IPS DF 6.9 (cell line): Measurements from ENCODE around the gene SCPEP1.

Source experiments
- DNase-seq: peaks from one replicate; pipeline ENCODE4 v3.0.0-alpha.2; 2013; ENCODE audit warnings: low read depth, low spot score
- H3K27ac ChIP-seq: one replicate; pipeline ENCODE4 v1.5.1; 2013; ENCODE audit warnings: low read length, control low read depth
- H3K27me3 ChIP-seq: 2 replicates; pipeline ENCODE4 v1.6.1; 2013; ENCODE audit warnings: mild to moderate bottlenecking, low read length; ENCODE audit not compliant: control insufficient read depth, insufficient read depth
- H3K36me3 ChIP-seq: 2 replicates; pipeline ENCODE4 v1.6.1; 2013; ENCODE audit warnings: low read length; ENCODE audit not compliant: control insufficient read depth, insufficient read depth
- H3K4me1 ChIP-seq: 2 replicates; pipeline ENCODE4 v1.6.1; 2013; ENCODE audit warnings: low read length; ENCODE audit not compliant: control insufficient read depth, insufficient read depth
- H3K4me3 ChIP-seq: 2 replicates; pipeline ENCODE4 v1.5.1; 2013; ENCODE audit warnings: mild to moderate bottlenecking, low read length
- H3K9me3 ChIP-seq: 2 replicates; pipeline ENCODE4 v1.6.1; 2013; ENCODE audit warnings: low read length, inconsistent platforms; ENCODE audit not compliant: control insufficient read depth, insufficient read depth
- WGBS: extraction: QIAGEN DNeasy Blood & Tissue Kit; methylation state at CpG from one replicate; pipeline ENCODE4 v1.1.7; 2013; ENCODE audit warnings: mixed read lengths, missing lambda C conversion rate; ENCODE audit not compliant: insufficient read length, insufficient coverage; 5-methylcytosine and 5-hydroxymethylcytosine counted together

SCPEP1 gene

GRCh38 chr17:56997313-56997712, 19.4 kb downstream of the SCPEP1 start:
- no CpG with 5 or more reads among the region's 2 CpGs for WGBS
- no peaks in the 10 kb centered on the region for H3K9me3 ChIP-seq
- no peak overlapping the region for H3K4me3 ChIP-seq
- H3K36me3 ChIP-seq: no peaks in the 10 kb centered on the region; the same call in 1 of the 2 replicates
- no peaks in the 10 kb centered on the region for H3K27me3 ChIP-seq
- no peaks in the 10 kb centered on the region for H3K4me1 ChIP-seq
- DNase-seq: no peak
- H3K27ac ChIP-seq: no peak overlapping the region

DNA sequence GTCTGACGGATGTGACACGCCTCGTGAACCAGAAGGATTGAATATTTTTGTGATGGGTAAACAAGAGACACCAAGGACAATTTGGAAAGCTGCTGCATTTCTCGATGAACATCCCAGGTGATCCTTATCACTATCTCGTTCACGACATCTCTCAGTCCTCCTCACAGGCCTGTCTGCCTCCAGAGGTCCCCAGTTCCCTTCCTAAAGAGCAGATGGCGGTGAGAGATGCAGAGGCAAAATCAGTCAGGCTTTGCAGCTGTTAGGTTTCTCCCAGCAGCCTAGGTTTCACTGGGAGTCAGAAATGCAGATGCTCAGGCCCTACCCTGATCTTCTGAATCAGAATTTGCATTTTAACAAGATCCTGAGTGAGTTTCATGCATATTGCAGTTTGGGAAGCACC, 23.6 kb downstream of the SCPEP1 start:
- Histone ChIP-seq H3K4me1 (no peaks in the 10 kb centered on the region), H3K9me3 (no peaks in the 10 kb centered on the region), H3K36me3 (no peaks in the 10 kb centered on the region; the same call in 1 of the 2 replicates), H3K27ac (no peak overlapping the region), H3K4me3 (no peak overlapping the region), H3K27me3 (no peaks in the 10 kb centered on the region)
- WGBS: no CpG with 5 or more reads among the region's 7 CpGs
- DNase-seq: no peak

DNA sequence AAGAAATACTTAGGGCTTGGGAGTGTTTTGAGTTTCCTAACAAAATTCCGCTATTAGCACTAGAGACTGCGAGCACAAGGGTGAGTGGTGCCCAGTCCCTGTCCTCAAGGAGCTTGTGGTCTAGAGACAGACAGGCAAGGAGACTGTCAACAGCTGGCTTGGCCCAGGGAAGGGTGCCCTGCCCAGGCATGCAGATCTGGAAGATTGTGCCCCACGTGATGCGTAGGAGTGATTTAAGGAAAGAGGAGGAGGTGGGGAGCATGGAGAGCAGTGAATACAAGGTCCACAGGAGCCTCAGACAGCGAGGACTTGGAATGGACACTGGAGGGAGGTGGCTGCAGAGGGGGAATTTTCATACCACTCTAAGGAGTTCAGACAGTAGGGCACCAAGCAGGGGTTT, 25.0 kb downstream of the SCPEP1 start:
- Histone ChIP-seq H3K4me1 (no peaks in the 10 kb centered on the region), H3K27ac (no peak overlapping the region), H3K36me3 (no peaks in the 10 kb centered on the region), H3K27me3 (no peaks in the 10 kb centered on the region), H3K9me3 (no peaks in the 10 kb centered on the region), H3K4me3 (no peak overlapping the region)
- DNase-seq: no peak
- WGBS: no CpG with 5 or more reads among the region's 5 CpGs

- WGBS: no CpG with 5 or more reads among the region's 8 CpGs
These were observed 27.1 kb downstream of the SCPEP1 start for GRCh38 chr17:57004944-57005579.

DNA sequence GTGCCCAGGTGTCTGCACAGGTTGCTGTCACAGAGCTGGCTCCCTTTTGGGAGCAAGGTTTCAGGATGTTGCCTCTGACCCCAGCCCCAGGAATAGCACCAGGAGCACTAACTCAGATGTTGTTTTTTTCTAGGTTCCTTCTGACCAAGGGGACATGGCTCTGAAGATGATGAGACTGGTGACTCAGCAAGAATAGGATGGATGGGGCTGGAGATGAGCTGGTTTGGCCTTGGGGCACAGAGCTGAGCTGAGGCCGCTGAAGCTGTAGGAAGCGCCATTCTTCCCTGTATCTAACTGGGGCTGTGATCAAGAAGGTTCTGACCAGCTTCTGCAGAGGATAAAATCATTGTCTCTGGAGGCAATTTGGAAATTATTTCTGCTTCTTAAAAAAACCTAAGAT, 28.1 kb downstream of the SCPEP1 start:
- H3K9me3 ChIP-seq: no peaks in the 10 kb centered on the region
- H3K27me3 ChIP-seq: no peaks in the 10 kb centered on the region
- no peaks in the 10 kb centered on the region; the same call in 1 of the 2 replicates for H3K4me1 ChIP-seq
- WGBS: no CpG with 5 or more reads among the region's 2 CpGs
- H3K36me3 ChIP-seq: no peaks in the 10 kb centered on the region
- no peak overlapping the region for H3K27ac ChIP-seq
- no peak overlapping the region for H3K4me3 ChIP-seq
- no peak for DNase-seq

More at GRCh38 chr17:57004944-57005579, 27.1 kb downstream of the SCPEP1 start:
- no peaks in the 10 kb centered on the region for H3K9me3 ChIP-seq
- H3K36me3 ChIP-seq: no peaks in the 10 kb centered on the region
- H3K4me1 ChIP-seq: no peaks in the 10 kb centered on the region; the same call in 1 of the 2 replicates
- no peak overlapping the region for H3K27ac ChIP-seq
- H3K27me3 ChIP-seq: no peaks in the 10 kb centered on the region
- H3K4me3 ChIP-seq: no peak overlapping the region
- DNase-seq: no peak

DNA sequence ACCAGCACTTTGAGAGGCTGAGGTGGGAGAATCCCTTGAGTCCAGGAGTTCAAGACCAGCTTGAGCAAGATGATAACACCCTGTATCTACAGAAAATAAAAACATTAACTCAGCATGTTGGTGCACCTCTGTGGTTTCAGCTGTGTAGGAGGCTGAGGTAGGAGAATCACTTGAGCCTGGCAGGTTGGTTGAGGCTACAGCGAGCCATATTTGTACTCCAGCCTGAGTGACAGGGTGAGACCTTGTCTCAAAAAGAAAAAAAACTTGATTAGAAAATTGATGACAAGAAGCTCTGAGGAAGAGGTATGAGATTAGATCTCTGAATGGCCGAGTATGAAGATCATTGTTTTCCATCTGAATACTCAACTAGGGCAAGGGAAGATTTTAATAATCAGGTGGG, 31.0 kb downstream of the SCPEP1 start:
- Histone ChIP-seq H3K27me3 (no peaks in the 10 kb centered on the region), H3K4me3 (no peak overlapping the region), H3K27ac (no peak overlapping the region), H3K4me1 (no peaks in the 10 kb centered on the region; the same call in 1 of the 2 replicates), H3K36me3 (no peaks in the 10 kb centered on the region), H3K9me3 (no peaks in the 10 kb centered on the region)
- WGBS: no CpG with 5 or more reads among the region's 2 CpGs
- DNase-seq: no peak

DNA sequence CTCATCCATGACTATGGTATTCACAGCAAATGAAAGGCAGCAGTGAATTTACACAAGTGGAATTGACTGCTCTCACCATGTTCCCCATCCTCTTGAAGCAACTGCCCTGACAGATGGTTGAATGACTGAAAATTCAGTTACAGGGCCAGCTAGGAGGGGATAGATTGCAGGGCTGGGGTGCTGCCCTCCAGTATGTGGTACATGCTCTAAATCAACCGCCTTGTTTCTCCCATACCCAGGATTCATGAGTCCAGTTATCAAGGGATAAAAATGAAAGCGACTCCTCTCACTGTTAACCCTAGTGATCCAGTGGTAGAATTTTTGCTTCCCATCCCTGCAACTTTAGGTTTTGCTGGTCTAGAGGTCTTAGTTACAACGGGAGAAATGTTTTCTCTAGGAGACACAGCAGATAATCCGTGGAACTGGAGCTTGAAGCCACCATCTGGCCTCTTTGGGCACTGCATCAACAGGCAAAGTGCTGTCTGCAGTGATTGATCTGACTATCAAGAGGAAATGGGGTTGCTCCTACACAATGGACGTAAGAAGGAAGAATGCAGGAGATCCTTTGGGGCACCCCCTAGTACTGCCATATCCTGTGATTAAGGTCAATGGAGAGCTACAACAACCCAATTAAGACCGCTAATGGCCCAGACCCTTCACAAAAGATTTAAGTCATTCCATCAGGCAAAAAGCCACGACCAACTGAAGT, 32.0 kb downstream of the SCPEP1 start:
- no peaks in the 10 kb centered on the region for H3K36me3 ChIP-seq
- no CpG with 5 or more reads among the region's 7 CpGs for WGBS
- no peaks in the 10 kb centered on the region; the same call in 1 of the 2 replicates for H3K4me1 ChIP-seq
- no peaks in the 10 kb centered on the region for H3K27me3 ChIP-seq
- peak; percentile 76 for DNase-seq
- no peak overlapping the region for H3K4me3 ChIP-seq
- no peaks in the 10 kb centered on the region for H3K9me3 ChIP-seq
- H3K27ac ChIP-seq: no peak overlapping the region

DNA sequence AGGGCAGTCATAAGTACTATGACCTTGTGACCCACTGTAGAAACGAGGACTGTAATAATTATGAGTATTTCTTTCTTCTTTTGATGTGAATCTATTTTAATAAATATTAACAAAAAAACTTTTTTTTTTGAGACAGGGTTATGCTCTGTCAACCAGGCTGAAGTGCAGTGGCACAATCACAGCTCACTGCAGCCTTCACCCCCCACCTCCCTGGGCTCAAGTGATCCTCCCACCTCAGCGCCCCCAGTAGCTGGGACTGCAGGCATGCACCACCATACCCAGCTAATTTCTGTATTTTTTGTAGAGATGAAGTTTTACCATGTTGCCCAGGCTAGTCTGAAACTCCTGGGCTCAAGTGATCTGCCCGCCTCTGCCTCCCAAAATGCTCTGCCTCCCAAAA, 32.6 kb downstream of the SCPEP1 start:
- Histone ChIP-seq H3K36me3 (no peaks in the 10 kb centered on the region), H3K4me1 (no peaks in the 10 kb centered on the region; the same call in 1 of the 2 replicates), H3K4me3 (no peak overlapping the region), H3K9me3 (no peaks in the 10 kb centered on the region), H3K27ac (no peak overlapping the region), H3K27me3 (no peaks in the 10 kb centered on the region)
- WGBS: no CpG with 5 or more reads among the region's 3 CpGs
- no peak for DNase-seq

GRCh38 chr17:57011491-57012015, 33.6 kb downstream of the SCPEP1 start:
- H3K27ac ChIP-seq: no peak overlapping the region
- no peak overlapping the region for H3K4me3 ChIP-seq
- H3K27me3 ChIP-seq: no peaks in the 10 kb centered on the region
- H3K9me3 ChIP-seq: no peaks in the 10 kb centered on the region
- WGBS: no CpG with 5 or more reads among the region's 7 CpGs
- no peak for DNase-seq
- H3K36me3 ChIP-seq: no peaks in the 10 kb centered on the region
- H3K4me1 ChIP-seq: peaks cover 5% of the 10 kb centered on the region

GRCh38 chr17:57016071-57016763, 38.3 kb downstream of the SCPEP1 start:
- Histone ChIP-seq H3K27me3 (no peaks in the 10 kb centered on the region), H3K36me3 (no peaks in the 10 kb centered on the region), H3K9me3 (no peaks in the 10 kb centered on the region), H3K4me1 (peaks cover 10% of the 10 kb centered on the region), H3K4me3 (no peak overlapping the region), H3K27ac (no peak overlapping the region)
- DNase-seq: no peak
- WGBS: no CpG with 5 or more reads among the region's 6 CpGs
